Thyroid gland (tissue), 4 donors: ENCODE measurements around the gene NECAB3.
"Not testable (repeated sequence)": the region's sequence is repeated elsewhere in the genome, so short reads cannot be mapped to it uniquely, and the experiment has no call there.

ENCODE experiments used
- POLR2A ChIP-seq, 2 donors: fragments of 450-650 bp; IDR thresholded peaks; one replicate each; pipeline ENCODE4 v1.6.1; 2017; ENCODE audit warnings: antibody characterized with exemption in 2 of 2, mild to moderate bottlenecking in 2 of 2, moderate library complexity in 1 of 2
- TF ChIP-seq, protein P1 (sequence below), 6 experiments: fragments of 200-600 bp in 3 of 6; fragments of 450-650 bp in 3 of 6; sonication (generic) in 3 of 6; IDR thresholded peaks; one replicate each; pipeline ENCODE4 v1.5.1; 2016 to 2019; ENCODE audit warnings: antibody characterized with exemption in 6 of 6, mild to moderate bottlenecking in 2 of 6, inconsistent platforms in 1 of 6, moderate library complexity in 1 of 6

- TF ChIP-seq, protein P1, sequence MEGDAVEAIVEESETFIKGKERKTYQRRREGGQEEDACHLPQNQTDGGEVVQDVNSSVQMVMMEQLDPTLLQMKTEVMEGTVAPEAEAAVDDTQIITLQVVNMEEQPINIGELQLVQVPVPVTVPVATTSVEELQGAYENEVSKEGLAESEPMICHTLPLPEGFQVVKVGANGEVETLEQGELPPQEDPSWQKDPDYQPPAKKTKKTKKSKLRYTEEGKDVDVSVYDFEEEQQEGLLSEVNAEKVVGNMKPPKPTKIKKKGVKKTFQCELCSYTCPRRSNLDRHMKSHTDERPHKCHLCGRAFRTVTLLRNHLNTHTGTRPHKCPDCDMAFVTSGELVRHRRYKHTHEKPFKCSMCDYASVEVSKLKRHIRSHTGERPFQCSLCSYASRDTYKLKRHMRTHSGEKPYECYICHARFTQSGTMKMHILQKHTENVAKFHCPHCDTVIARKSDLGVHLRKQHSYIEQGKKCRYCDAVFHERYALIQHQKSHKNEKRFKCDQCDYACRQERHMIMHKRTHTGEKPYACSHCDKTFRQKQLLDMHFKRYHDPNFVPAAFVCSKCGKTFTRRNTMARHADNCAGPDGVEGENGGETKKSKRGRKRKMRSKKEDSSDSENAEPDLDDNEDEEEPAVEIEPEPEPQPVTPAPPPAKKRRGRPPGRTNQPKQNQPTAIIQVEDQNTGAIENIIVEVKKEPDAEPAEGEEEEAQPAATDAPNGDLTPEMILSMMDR (IDR thresholded peaks at IDR 0.05) = not testable (repeated sequence)
- TF ChIP-seq POLR2A (IDR thresholded peaks at IDR 0.05) = not testable (repeated sequence)
Observed at GRCh38 chr20:33698966-33699365, 24.7 kb upstream of the NECAB3 start.
